Activated naive CD4-positive, alpha-beta T cell treated with anti-CD3 and anti-CD28 coated beads, Interleukin-2, amount 50 U/mL, for 72 hours (primary cell): ENCODE measurements around the gene PAPPA2. TPM values are rescaled to one million over a fixed set of nuclear protein-coding genes. Genes with fewer than 3 reads are reported as not detected.
"Not testable (repeated sequence)": the region's sequence is repeated elsewhere in the genome, so short reads cannot be mapped to it uniquely, and the experiment has no call there.

Experiments
- ATAC-seq, 2 donors: fragments of 150-1000 bp; cut with Tn5 transposase; 2 replicates each; pipeline ENCODE4 v1.10.0; 2021; ENCODE audit warnings: mild to moderate bottlenecking in 2 of 2, moderate library complexity in 2 of 2
- DNase-seq, 2 donors: peaks; one replicate each; pipeline ENCODE4 v3.0.0; 2021 to 2022; ENCODE audit warnings: low spot score in 2 of 2
- H3K27ac Mint-ChIP-seq, 2 donors: one replicate each; pipeline ENCODE4 v1.8.0; 2022; ENCODE audit warnings: mild to moderate bottlenecking in 2 of 2, mixed read lengths in 2 of 2
- H3K36me3 Mint-ChIP-seq, 2 donors: one replicate each; pipeline ENCODE4 v1.8.0; 2022; ENCODE audit warnings: mixed read lengths in 2 of 2
- H3K9me3 Mint-ChIP-seq, 2 donors: one replicate each; pipeline ENCODE4 v1.8.0; 2022; ENCODE audit warnings: mixed read lengths in 2 of 2
- total RNA-seq, 2 donors: library from RNA; stranded (reverse); gene quantifications; one replicate each; pipeline ENCODE4 v1.2.3, GENCODE V29; 2022

The PAPPA2 gene, protein sequence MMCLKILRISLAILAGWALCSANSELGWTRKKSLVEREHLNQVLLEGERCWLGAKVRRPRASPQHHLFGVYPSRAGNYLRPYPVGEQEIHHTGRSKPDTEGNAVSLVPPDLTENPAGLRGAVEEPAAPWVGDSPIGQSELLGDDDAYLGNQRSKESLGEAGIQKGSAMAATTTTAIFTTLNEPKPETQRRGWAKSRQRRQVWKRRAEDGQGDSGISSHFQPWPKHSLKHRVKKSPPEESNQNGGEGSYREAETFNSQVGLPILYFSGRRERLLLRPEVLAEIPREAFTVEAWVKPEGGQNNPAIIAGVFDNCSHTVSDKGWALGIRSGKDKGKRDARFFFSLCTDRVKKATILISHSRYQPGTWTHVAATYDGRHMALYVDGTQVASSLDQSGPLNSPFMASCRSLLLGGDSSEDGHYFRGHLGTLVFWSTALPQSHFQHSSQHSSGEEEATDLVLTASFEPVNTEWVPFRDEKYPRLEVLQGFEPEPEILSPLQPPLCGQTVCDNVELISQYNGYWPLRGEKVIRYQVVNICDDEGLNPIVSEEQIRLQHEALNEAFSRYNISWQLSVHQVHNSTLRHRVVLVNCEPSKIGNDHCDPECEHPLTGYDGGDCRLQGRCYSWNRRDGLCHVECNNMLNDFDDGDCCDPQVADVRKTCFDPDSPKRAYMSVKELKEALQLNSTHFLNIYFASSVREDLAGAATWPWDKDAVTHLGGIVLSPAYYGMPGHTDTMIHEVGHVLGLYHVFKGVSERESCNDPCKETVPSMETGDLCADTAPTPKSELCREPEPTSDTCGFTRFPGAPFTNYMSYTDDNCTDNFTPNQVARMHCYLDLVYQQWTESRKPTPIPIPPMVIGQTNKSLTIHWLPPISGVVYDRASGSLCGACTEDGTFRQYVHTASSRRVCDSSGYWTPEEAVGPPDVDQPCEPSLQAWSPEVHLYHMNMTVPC (N-terminal part only)
- 1 to 10 TPM; 1.3 to 2.1 TPM for total RNA-seq

GRCh38 chr1:176462674-176463378 is at the start of gene PAPPA2:
Gene PAPPA2 (plus strand): TSS chr1:176463175. CDS start chr1:176556323, 93,148 bp downstream.
- ATAC-seq (no peak), DNase-seq (no peak)
- Mint-ChIP-seq H3K36me3 (no peaks in the 10 kb centered on the region), H3K9me3 (peaks cover 0 to 3% of the 10 kb centered on the region in 2 donors), H3K27ac (no peak within 1 kb of the TSS)

GRCh38 chr1:176416777-176417176 is 46.2 kb upstream of the PAPPA2 start:
- no peak for DNase-seq
- Mint-ChIP-seq H3K9me3 (peaks cover 5 to 14% of the 10 kb centered on the region in 2 donors), H3K36me3 (peaks cover 0 to 13% of the 10 kb centered on the region in 2 donors), H3K27ac (no peak overlapping the region)
- ATAC-seq = no peak

DNA sequence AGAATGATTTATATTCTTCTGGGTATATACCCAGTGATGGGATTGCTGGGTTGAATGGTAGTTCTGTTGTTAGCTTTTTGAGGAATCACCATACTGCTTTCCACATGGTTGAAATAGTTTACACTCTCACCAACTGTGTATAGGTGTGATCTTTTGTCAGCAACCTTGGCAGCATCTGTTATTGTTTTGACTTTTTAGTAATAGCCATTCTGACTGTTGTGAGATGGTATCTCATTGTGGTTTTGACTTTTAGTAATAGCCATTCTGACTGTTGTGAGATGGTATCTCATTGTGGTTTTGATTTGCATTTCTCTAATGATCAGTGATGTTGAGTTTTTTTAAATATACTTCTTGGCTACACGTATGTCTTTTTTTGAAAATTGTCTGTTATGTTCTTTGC is 43.4 kb upstream of the PAPPA2 start:
- H3K9me3 Mint-ChIP-seq = peaks cover 9 to 19% of the 10 kb centered on the region in 2 donors
- not testable (repeated sequence) for DNase-seq, ATAC-seq, H3K36me3 Mint-ChIP-seq, H3K27ac Mint-ChIP-seq

- no peak overlapping the region for H3K27ac Mint-ChIP-seq
Measured at GRCh38 chr1:176434234-176434633, 28.7 kb upstream of the PAPPA2 start.

GRCh38 chr1:176436251-176436650 is 26.7 kb upstream of the PAPPA2 start:
- H3K36me3 Mint-ChIP-seq = no peaks in the 10 kb centered on the region
- ATAC-seq = no peak
- no peak overlapping the region for H3K27ac Mint-ChIP-seq
- peaks cover 4 to 5% of the 10 kb centered on the region in 2 donors for H3K9me3 Mint-ChIP-seq
- no peak for DNase-seq

More at GRCh38 chr1:176434234-176434633, 28.7 kb upstream of the PAPPA2 start:
- H3K36me3 Mint-ChIP-seq = no peaks in the 10 kb centered on the region
- no peak for ATAC-seq
- peaks cover 5 to 8% of the 10 kb centered on the region in 2 donors for H3K9me3 Mint-ChIP-seq
- no peak for DNase-seq

DNA sequence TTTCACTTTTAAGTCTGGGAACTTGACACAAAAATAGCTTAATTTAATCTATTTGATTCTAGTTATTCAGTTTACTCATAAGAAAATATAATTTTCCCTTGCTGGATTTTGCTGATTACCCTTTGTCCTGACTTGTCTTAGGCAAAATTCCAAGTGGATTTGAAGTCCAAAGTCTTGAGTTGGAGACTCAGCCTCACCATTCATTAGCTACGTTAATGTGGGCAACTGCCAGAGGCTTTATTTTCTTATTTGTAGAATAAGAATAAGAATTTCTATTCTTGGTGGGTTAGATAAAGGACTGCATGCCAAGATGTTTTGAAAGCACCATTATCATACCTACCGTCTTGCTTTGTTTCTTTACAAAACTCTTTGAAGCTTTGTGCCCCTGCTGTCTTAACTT is 22.8 kb upstream of the PAPPA2 start:
- Mint-ChIP-seq H3K27ac (no peak overlapping the region), H3K9me3 (peaks cover 0 to 14% of the 10 kb centered on the region in 2 donors), H3K36me3 (no peaks in the 10 kb centered on the region)
- ATAC-seq = no peak
- DNase-seq = no peak

GRCh38 chr1:176444286-176444685 is 18.7 kb upstream of the PAPPA2 start:
- DNase-seq (no peak), ATAC-seq (no peak)
- H3K9me3 Mint-ChIP-seq = peaks cover 4 to 14% of the 10 kb centered on the region in 2 donors
- no peak overlapping the region for H3K27ac Mint-ChIP-seq
- H3K36me3 Mint-ChIP-seq = no peaks in the 10 kb centered on the region

- Mint-ChIP-seq H3K36me3 (no peaks in the 10 kb centered on the region), H3K9me3 (peaks cover 4 to 14% of the 10 kb centered on the region in 2 donors), H3K27ac (no peak overlapping the region)
- no peak for DNase-seq
- no peak for ATAC-seq
Measured at GRCh38 chr1:176445402-176445801, 17.6 kb upstream of the PAPPA2 start.

- Mint-ChIP-seq H3K36me3 (no peaks in the 10 kb centered on the region), H3K9me3 (peaks cover 4 to 13% of the 10 kb centered on the region in 2 donors), H3K27ac (no peak overlapping the region)
- ATAC-seq = no peak
- DNase-seq = no peak
Measured at GRCh38 chr1:176448340-176448739, 14.6 kb upstream of the PAPPA2 start.

- Mint-ChIP-seq H3K9me3 (peaks cover 1 to 6% of the 10 kb centered on the region in 2 donors), H3K36me3 (no peaks in the 10 kb centered on the region)
Measured at GRCh38 chr1:176450526-176450925, 12.4 kb upstream of the PAPPA2 start.

DNA sequence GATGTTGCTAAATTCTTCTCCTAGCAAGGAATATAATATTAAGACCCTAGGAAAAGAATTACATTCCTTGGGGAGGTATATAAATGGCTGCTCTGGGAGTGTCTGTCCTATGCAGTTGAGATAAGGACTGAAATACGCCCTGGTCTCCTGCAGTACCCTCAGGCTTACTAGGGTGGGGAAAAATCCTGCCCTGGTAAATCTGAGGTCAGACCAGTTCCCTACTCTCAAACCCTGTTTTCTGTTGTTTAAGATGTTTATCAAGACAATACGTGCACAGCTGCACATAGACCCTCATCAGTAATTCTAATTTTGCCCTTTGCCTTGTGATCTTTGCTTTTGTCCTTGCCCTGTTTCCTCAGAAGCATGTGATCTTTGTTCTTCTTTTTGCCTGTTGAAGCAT is 11.2 kb upstream of the PAPPA2 start:
- H3K27ac Mint-ChIP-seq, DNase-seq, H3K36me3 Mint-ChIP-seq, ATAC-seq, H3K9me3 Mint-ChIP-seq: not testable (repeated sequence)

More at GRCh38 chr1:176450526-176450925, 12.4 kb upstream of the PAPPA2 start:
- no peak overlapping the region for H3K27ac Mint-ChIP-seq
- DNase-seq (no peak), ATAC-seq (no peak)

DNA sequence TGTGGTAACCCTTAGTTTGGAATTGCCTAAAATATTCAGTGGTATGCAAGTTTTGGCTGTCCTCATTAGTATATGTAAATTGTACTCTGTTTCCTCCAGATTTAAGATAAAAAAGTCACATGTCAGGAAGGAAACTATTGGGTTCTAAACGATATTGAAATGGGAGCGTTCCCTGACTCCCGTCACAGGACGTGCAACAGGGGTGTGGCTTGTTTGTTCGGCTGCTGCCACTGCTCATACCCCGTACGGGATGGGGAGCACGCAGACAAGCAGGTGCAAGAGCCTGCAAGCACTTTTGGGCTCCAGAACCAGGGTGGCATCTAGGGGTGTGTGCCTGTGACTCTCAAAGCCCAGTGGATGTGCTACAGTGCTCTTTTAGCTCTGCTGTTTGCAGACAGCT is 6.2 kb upstream of the PAPPA2 start:
- H3K9me3 Mint-ChIP-seq = peaks cover 0 to 6% of the 10 kb centered on the region in 2 donors
- no peak overlapping the region for H3K27ac Mint-ChIP-seq
- DNase-seq = no peak
- no peaks in the 10 kb centered on the region for H3K36me3 Mint-ChIP-seq
- ATAC-seq = no peak

GRCh38 chr1:176460544-176461336 is 2.2 kb upstream of the PAPPA2 start:
- DNase-seq (no peak), ATAC-seq (no peak)
- H3K27ac Mint-ChIP-seq = no peak overlapping the region
- peaks cover 0 to 3% of the 10 kb centered on the region in 2 donors for H3K9me3 Mint-ChIP-seq
- no peaks in the 10 kb centered on the region for H3K36me3 Mint-ChIP-seq

DNA sequence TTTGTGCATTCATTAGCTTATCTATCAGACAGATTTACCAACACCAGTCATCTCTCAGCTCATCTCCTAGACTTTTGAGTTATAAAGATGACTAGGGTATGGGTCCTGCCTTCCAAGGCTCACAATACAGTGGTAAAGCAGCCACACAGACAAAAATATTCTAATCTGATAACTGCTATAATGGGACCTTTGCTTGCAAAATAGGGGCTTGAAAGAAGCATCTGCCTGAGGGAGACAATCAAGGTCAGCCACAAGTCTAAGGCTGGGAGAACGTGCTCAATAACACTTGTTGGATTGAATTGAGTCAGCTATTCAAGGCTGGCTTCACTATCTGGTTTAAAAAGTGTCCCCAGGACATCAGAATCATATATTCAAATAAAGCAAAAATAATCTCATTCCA is 1.4 kb upstream of the PAPPA2 start:
- ATAC-seq = no peak
- no peaks in the 10 kb centered on the region for H3K36me3 Mint-ChIP-seq

GRCh38 chr1:176466514-176466913 is 3.5 kb downstream of the PAPPA2 start:
- Mint-ChIP-seq H3K36me3 (no peaks in the 10 kb centered on the region), H3K27ac (no peak overlapping the region), H3K9me3 (no peaks in the 10 kb centered on the region)
- ATAC-seq (no peak), DNase-seq (no peak)

More for the DNA sequence above, 1.4 kb upstream of the PAPPA2 start:
- DNase-seq = no peak
- H3K9me3 Mint-ChIP-seq = peaks cover 0 to 3% of the 10 kb centered on the region in 2 donors
- no peak overlapping the region for H3K27ac Mint-ChIP-seq
